Stomach (tissue), 9 donors: ENCODE measurements around the gene DIAPH3. TPM values are rescaled to one million over a fixed set of nuclear protein-coding genes. Genes with fewer than 3 reads are reported as not detected.

Source experiments
- DNase-seq, 2 donors: peaks; one replicate each; pipeline versions ENCODE4 v3.0.0 to v3.0.0-alpha.2; 2013 to 2019
- H3K27ac ChIP-seq, 5 donors: fragments of 200-600 bp in 4 of 5; sonication (generic) in 4 of 5; one replicate each; pipeline ENCODE4 v1.5.1; 2013 to 2019; ENCODE audit warnings: mild to moderate bottlenecking in 1 of 5, moderate library complexity in 1 of 5
- H3K27me3 ChIP-seq, 3 donors: fragments of 200-600 bp; sonication (generic); one replicate each; pipeline ENCODE4 v1.5.1; 2017 to 2019; ENCODE audit warnings: mixed run types in 1 of 3
- H3K36me3 ChIP-seq, 4 donors: fragments of 200-600 bp; sonication (generic); 1 replicate in 3 of 4; 2 replicates in 1 of 4; pipeline ENCODE4 v1.5.1; 2016 to 2019
- H3K4me1 ChIP-seq, 4 donors: fragments of 200-600 bp; sonication (generic); one replicate each; pipeline ENCODE4 v1.5.1; 2016 to 2019
- H3K4me3 ChIP-seq, 4 donors: fragments of 200-600 bp; sonication (generic) in 3 of 4; one replicate each; pipeline ENCODE4 v1.5.1; 2016 to 2019; ENCODE audit warnings: mild to moderate bottlenecking in 1 of 4
- H3K9me3 ChIP-seq, 4 donors: fragments of 200-600 bp; sonication (generic); one replicate each; pipeline ENCODE4 v1.5.1; 2016 to 2019
- EP300 ChIP-seq: sonication (generic); formaldehyde crosslinking; IDR thresholded peaks from one replicate; pipeline ENCODE4 v1.6.1; 2017; ENCODE audit warnings: antibody characterized with exemption
- POLR2A ChIP-seq, 4 donors: fragments of 450-650 bp; IDR thresholded peaks; one replicate each; pipeline ENCODE4 v1.6.1; 2016; ENCODE audit warnings: antibody characterized with exemption in 4 of 4, control low read depth in 2 of 4, mild to moderate bottlenecking in 1 of 4, moderate library complexity in 1 of 4
- POLR2AphosphoS5 ChIP-seq, 3 donors: sonication (generic); formaldehyde crosslinking; IDR thresholded peaks; one replicate each; pipeline ENCODE4 v1.6.1; 2016; ENCODE audit warnings: antibody characterized with exemption in 3 of 3
- WGBS, 5 donors: extraction: QIAGEN DNeasy Blood & Tissue Kit in 3 of 5; methylation state at CpG; one replicate each; pipeline versions ENCODE4 v1.1.5 to v1.1.7; 2013 to 2018; 5-methylcytosine and 5-hydroxymethylcytosine counted together
- intact Hi-C: fragments of 100-400 bp; cut with DNase I; formaldehyde crosslinking; loops from one replicate; pipeline ENCODE4 v1.15.1; 2023; ENCODE audit warnings: low total_unique reads
- polyA plus RNA-seq, 3 donors: library from polyadenylated mRNA; stranded (reverse); fragments of 200-250 nt; gene quantifications; one replicate each; pipeline ENCODE4 v1.2.3, GENCODE V29; 2013
- total RNA-seq, 5 donors: library from RNA; depleted of rRNA; stranded (reverse); fragments of >200 nt; gene quantifications; one replicate each; pipeline versions ENCODE4 v1.1.0 to v1.2.3, GENCODE V29; 2014 to 2016
- TF ChIP-seq, protein P1 (sequence below), 7 experiments: fragments of 450-650 bp in 4 of 7; fragments of 200-600 bp in 3 of 7; sonication (generic) in 3 of 7; IDR thresholded peaks; one replicate each; pipeline ENCODE4 v1.5.1; 2016 to 2019; ENCODE audit warnings: antibody characterized with exemption in 7 of 7, control low read depth in 2 of 7, mild to moderate bottlenecking in 1 of 7
- donor health status: healthy with polysubstance abuse.
- donor health status: Bipolar disorder and iron deficiency.
- donor health status: healthy.

DIAPH3 gene
- total and polyA plus RNA-seq, 8 donors, result 2.5 to 12.1 (median 4.6) TPM

DNA sequence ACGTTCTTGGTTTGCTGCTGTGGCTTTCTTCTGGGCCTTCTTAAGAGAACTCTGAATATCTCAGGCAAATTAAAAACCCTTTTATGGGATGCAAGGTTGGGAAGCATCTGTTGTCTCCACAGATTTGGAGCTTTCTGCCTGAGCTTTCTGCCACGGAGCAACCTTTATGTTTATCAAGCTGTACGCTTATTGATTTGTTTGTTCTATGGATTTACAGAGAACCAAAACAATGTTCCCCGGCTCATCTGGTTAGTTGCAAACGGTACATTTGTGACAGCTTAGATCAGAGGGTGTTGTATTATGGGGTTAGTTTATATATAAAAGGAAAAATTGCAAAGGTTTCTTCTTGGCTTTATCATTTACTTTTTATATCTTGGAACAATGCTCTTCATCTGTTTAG, 479.6 kb downstream of the DIAPH3 start:
- WGBS, 5 donors, result 60 to 68% (median 65%) methylated on average over 5 of the region's 5 CpGs
- no peaks in the 10 kb centered on the region for H3K36me3 ChIP-seq
- H3K4me3 ChIP-seq, result no peak overlapping the region
- no peak overlapping the region for H3K27ac ChIP-seq
- DNase-seq, result no peak
- no peak for TF ChIP-seq POLR2A (IDR thresholded peaks at IDR 0.05)
- TF ChIP-seq, protein P1, sequence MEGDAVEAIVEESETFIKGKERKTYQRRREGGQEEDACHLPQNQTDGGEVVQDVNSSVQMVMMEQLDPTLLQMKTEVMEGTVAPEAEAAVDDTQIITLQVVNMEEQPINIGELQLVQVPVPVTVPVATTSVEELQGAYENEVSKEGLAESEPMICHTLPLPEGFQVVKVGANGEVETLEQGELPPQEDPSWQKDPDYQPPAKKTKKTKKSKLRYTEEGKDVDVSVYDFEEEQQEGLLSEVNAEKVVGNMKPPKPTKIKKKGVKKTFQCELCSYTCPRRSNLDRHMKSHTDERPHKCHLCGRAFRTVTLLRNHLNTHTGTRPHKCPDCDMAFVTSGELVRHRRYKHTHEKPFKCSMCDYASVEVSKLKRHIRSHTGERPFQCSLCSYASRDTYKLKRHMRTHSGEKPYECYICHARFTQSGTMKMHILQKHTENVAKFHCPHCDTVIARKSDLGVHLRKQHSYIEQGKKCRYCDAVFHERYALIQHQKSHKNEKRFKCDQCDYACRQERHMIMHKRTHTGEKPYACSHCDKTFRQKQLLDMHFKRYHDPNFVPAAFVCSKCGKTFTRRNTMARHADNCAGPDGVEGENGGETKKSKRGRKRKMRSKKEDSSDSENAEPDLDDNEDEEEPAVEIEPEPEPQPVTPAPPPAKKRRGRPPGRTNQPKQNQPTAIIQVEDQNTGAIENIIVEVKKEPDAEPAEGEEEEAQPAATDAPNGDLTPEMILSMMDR (IDR thresholded peaks at IDR 0.05), result no peak
- no peak for TF ChIP-seq EP300
- TF ChIP-seq POLR2AphosphoS5 (IDR thresholded peaks at IDR 0.05), result no peak
- intact Hi-C loops, result loop anchor here (10.0 kb wide), 1 partner anchor 81 kb away; no protein-coding TSS in a partner anchor
- H3K4me1 ChIP-seq, result no peaks in the 10 kb centered on the region
- no peaks in the 10 kb centered on the region for H3K9me3 ChIP-seq
- H3K27me3 ChIP-seq, result no peaks in the 10 kb centered on the region

DNA sequence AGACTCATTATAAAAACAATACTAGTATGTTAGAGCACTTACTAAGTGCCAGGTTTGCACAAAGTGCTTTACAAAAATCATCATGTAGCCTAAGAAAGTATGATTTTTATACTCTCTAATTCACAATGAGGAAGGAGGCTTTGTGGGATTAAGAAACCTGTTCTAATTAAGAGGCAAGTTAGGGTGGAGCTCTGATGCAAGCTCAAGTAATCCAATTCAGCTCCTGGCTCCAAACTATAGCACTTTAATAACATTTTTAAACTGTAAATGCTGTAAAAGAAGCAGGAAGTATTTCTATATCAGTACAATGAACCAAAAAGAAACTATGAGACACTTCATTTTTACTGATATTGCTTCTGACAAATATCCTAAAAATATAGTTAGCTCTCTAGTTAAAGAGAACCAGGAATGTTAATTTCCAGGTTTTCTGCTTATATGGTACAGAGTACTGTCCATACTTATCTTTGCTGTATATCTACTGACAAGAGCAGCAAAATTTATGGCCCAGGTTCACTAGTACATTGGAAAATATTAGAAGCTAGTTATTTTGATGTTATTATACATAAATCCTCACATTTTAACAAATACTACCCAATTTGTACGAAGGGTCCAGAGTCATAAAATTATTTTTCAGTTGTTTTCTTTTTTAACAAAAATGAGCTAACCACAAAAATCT, 482.0 kb downstream of the DIAPH3 start:
- DNase-seq, result no peak
- H3K36me3 ChIP-seq, result no peaks in the 10 kb centered on the region
- no peak overlapping the region for H3K4me3 ChIP-seq
- H3K27me3 ChIP-seq, result no peaks in the 10 kb centered on the region
- TF ChIP-seq, protein P1 (IDR thresholded peaks at IDR 0.05), result no peak
- TF ChIP-seq EP300, result no peak
- no peak for TF ChIP-seq POLR2AphosphoS5 (IDR thresholded peaks at IDR 0.05)
- no peak for TF ChIP-seq POLR2A (IDR thresholded peaks at IDR 0.05)
- no peak overlapping the region for H3K27ac ChIP-seq
- intact Hi-C loops, result loop anchor here (10.0 kb wide), 1 partner anchor 83 kb away; no protein-coding TSS in a partner anchor
- 94 to 100% (median 98%) methylated on average over 1 of the region's 1 CpG for WGBS, 5 donors
- peaks cover 0 to 9% (median 3%) of the 10 kb centered on the region in 4 donors for H3K4me1 ChIP-seq
- no peaks in the 10 kb centered on the region for H3K9me3 ChIP-seq

DNA sequence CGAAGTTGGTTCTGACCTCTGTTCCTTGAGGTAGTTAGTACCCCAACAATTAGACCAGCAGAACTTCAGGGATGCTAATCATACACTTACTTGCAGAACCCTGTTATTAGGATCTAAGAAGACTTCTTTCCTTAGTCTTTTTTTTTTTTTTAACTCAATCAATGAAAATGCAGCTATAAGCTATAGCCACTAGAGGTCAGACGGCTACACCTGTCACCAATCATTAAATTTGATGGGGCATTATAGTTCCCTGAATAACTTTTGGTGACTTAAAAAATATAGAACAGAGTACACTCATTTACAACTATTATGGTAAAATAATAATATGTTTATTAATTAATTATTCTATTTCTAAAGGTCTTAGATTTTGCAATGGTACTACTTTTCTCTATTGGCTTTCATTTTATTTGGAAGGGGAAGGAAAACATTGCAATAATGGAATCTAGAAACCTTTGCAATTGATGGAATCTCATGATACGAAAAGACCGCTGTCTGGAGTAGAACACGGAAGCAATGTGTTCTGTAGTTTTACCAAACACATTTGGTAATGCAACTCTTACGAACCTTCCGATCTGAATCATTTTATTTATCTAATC, 483.2 kb downstream of the DIAPH3 start:
- Histone ChIP-seq H3K9me3 (no peaks in the 10 kb centered on the region), H3K4me1 (peaks cover 0 to 9% (median 3%) of the 10 kb centered on the region in 4 donors), H3K27ac (no peak overlapping the region), H3K36me3 (no peaks in the 10 kb centered on the region), H3K4me3 (no peak overlapping the region), H3K27me3 (no peaks in the 10 kb centered on the region)
- peak in 1 of 2 donors; percentile 44 for DNase-seq
- 35 to 50% (median 43%) methylated on average over 7 of the region's 7 CpGs for WGBS, 5 donors
- intact Hi-C loops, result loop anchor here (10.0 kb wide), 1 partner anchor 84 kb away; no protein-coding TSS in a partner anchor
- no peak for TF ChIP-seq POLR2A (IDR thresholded peaks at IDR 0.05)
- TF ChIP-seq EP300, result no peak
- TF ChIP-seq, protein P1 (IDR thresholded peaks at IDR 0.05), result peak in 5 of 7 experiments; percentile 36 to 71 (median 63)
- TF ChIP-seq POLR2AphosphoS5 (IDR thresholded peaks at IDR 0.05), result no peak

DNA sequence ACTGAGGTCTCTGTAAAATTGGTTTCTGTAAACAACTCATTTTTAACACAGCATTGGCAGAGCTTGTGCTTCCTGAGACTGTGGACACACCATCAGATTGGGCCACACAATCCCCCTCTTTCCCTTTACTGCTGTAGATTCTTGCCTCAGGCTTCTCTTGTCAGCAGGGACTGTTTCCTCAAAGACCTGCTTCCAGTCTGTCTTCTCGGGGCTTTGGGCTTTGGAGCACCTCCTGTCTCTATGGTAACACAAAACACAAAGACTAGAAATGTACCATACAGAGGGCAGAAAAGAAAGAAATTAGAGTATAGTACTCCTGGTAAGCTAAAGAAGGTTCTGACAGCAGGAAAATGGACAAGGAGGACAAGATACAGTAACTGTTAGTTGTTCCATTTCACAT, 484.5 kb downstream of the DIAPH3 start:
- H3K27me3 ChIP-seq, result no peaks in the 10 kb centered on the region
- WGBS, 5 donors, result 36 to 50% (median 45%) methylated on average over 1 of the region's 1 CpG
- TF ChIP-seq EP300 (no peak), POLR2AphosphoS5 (IDR thresholded peaks at IDR 0.05) (no peak), POLR2A (IDR thresholded peaks at IDR 0.05) (no peak)
- TF ChIP-seq, protein P1 (IDR thresholded peaks at IDR 0.05), result no peak
- no peak overlapping the region for H3K27ac ChIP-seq
- H3K9me3 ChIP-seq, result no peaks in the 10 kb centered on the region
- peaks cover 0 to 9% (median 3%) of the 10 kb centered on the region in 4 donors for H3K4me1 ChIP-seq
- intact Hi-C loops, result no loop called here
- no peaks in the 10 kb centered on the region for H3K36me3 ChIP-seq
- DNase-seq, result no peak
- H3K4me3 ChIP-seq, result no peak overlapping the region
